Endothelial cell (in vitro differentiated cells): ENCODE measurements around the gene DIS3L2. TPM values are rescaled to one million over a fixed set of nuclear protein-coding genes. Genes with fewer than 3 reads are reported as not detected.
"Not testable (repeated sequence)": the region's sequence is repeated elsewhere in the genome, so short reads cannot be mapped to it uniquely, and the experiment has no call there.

ENCODE experiments used
- DNase-seq: peaks from one replicate; pipeline ENCODE4 v3.0.0; 2021; ENCODE audit warnings: low spot score
- H3K27ac Mint-ChIP-seq: one replicate; pipeline ENCODE4 v1.8.0; 2021; ENCODE audit warnings: mixed read lengths, inconsistent platforms; ENCODE audit not compliant: unreplicated experiment
- H3K27me3 Mint-ChIP-seq: one replicate; pipeline ENCODE4 v1.8.0; 2021; ENCODE audit warnings: mild to moderate bottlenecking, moderate library complexity, mixed read lengths, inconsistent platforms; ENCODE audit not compliant: unreplicated experiment
- H3K36me3 Mint-ChIP-seq: one replicate; pipeline ENCODE4 v1.8.0; 2021; ENCODE audit warnings: mild to moderate bottlenecking, low read depth, mixed read lengths, inconsistent platforms; ENCODE audit not compliant: unreplicated experiment
- H3K4me1 Mint-ChIP-seq: one replicate; pipeline ENCODE4 v1.8.0; 2021; ENCODE audit warnings: mild to moderate bottlenecking, mixed read lengths, inconsistent platforms; ENCODE audit not compliant: unreplicated experiment
- H3K4me3 Mint-ChIP-seq: one replicate; pipeline ENCODE4 v1.8.0; 2021; ENCODE audit warnings: mild to moderate bottlenecking, mixed read lengths, inconsistent platforms; ENCODE audit not compliant: unreplicated experiment
- H3K9me3 Mint-ChIP-seq: one replicate; pipeline ENCODE4 v1.8.0; 2021; ENCODE audit warnings: mixed read lengths, inconsistent platforms; ENCODE audit not compliant: unreplicated experiment
- CTCF ChIP-seq: fragments of 200-600 bp; sonication (generic); IDR thresholded peaks from one replicate; pipeline ENCODE4 v1.5.0; 2021; ENCODE audit warnings: antibody characterized with exemption; ENCODE audit not compliant: unreplicated experiment
- total RNA-seq: library from RNA; stranded (reverse); fragmentation: NEBNext Ultra II Directional; extraction: Animal tissue kit (Norgen Biotek cat#: 25700); gene quantifications from one replicate; pipeline ENCODE4 v1.2.1, GENCODE V29; 2021; ENCODE audit not compliant: unreplicated experiment

Gene DIS3L2
- total RNA-seq, 1 donor from 2014 or later = 42.1 TPM

- TF ChIP-seq CTCF = no peak
- DNase-seq = no peak
- H3K27ac Mint-ChIP-seq = no peak overlapping the region
- H3K4me1 Mint-ChIP-seq = peaks cover 14% of the 10 kb centered on the region
- peaks cover 31% of the 10 kb centered on the region for H3K36me3 Mint-ChIP-seq
- no peak overlapping the region for H3K4me3 Mint-ChIP-seq
- H3K27me3 Mint-ChIP-seq = peaks cover 3% of the 10 kb centered on the region
- peaks cover 5% of the 10 kb centered on the region for H3K9me3 Mint-ChIP-seq
Measured at GRCh38 chr2:232308986-232309385, 347.5 kb downstream of the DIS3L2 start.

GRCh38 chr2:232309592-232309991, 348.1 kb downstream of the DIS3L2 start:
- peaks cover 17% of the 10 kb centered on the region for H3K4me1 Mint-ChIP-seq
- peaks cover 30% of the 10 kb centered on the region for H3K36me3 Mint-ChIP-seq
- H3K4me3 Mint-ChIP-seq = no peak overlapping the region
- no peak overlapping the region for H3K27ac Mint-ChIP-seq
- peaks cover 5% of the 10 kb centered on the region for H3K9me3 Mint-ChIP-seq
- DNase-seq = no peak
- TF ChIP-seq CTCF = no peak
- peaks cover 4% of the 10 kb centered on the region for H3K27me3 Mint-ChIP-seq

- Mint-ChIP-seq H3K27ac (no peak overlapping the region), H3K9me3 (peaks cover 5% of the 10 kb centered on the region), H3K36me3 (peaks cover 32% of the 10 kb centered on the region), H3K27me3 (peaks cover 6% of the 10 kb centered on the region), H3K4me3 (peak overlapping the region; percentile 61), H3K4me1 (peaks cover 22% of the 10 kb centered on the region)
- no peak for TF ChIP-seq CTCF
- no peak for DNase-seq
Measured at GRCh38 chr2:232310121-232310520, 348.6 kb downstream of the DIS3L2 start.

GRCh38 chr2:232310696-232311095, 349.2 kb downstream of the DIS3L2 start:
- Mint-ChIP-seq H3K9me3 (peaks cover 5% of the 10 kb centered on the region), H3K36me3 (peaks cover 32% of the 10 kb centered on the region), H3K4me1 (peaks cover 27% of the 10 kb centered on the region), H3K4me3 (no peak overlapping the region), H3K27me3 (peaks cover 6% of the 10 kb centered on the region), H3K27ac (no peak overlapping the region)
- no peak for DNase-seq
- TF ChIP-seq CTCF = no peak

- not testable (repeated sequence) for H3K27ac Mint-ChIP-seq, H3K27me3 Mint-ChIP-seq, DNase-seq, H3K9me3 Mint-ChIP-seq
- peaks cover 28% of the 10 kb centered on the region for H3K36me3 Mint-ChIP-seq
- peak overlapping the region; percentile 73 for H3K4me3 Mint-ChIP-seq
- peaks cover 49% of the 10 kb centered on the region for H3K4me1 Mint-ChIP-seq
Measured at GRCh38 chr2:232313645-232314044, 352.1 kb downstream of the DIS3L2 start.
